Parathyroid adenoma (tissue), 2 donors: ENCODE results near the gene NFATC4.

Source experiments
- H2AFZ ChIP-seq: fragments of 300-600 bp; sonication (generic); one replicate; pipeline ENCODE4 v1.7.0; 2017; ENCODE audit warnings: antibody characterized with exemption, mild to moderate bottlenecking
- H3K27ac ChIP-seq: fragments of 300-600 bp; sonication (generic); one replicate; pipeline ENCODE4 v1.7.0; 2017
- H3K27me3 ChIP-seq: fragments of 300-600 bp; sonication (generic); one replicate; pipeline ENCODE4 v1.7.0; 2017; ENCODE audit warnings: low read length; ENCODE audit not compliant: control insufficient read depth, insufficient read depth
- H3K36me3 ChIP-seq: fragments of 300-600 bp; sonication (generic); one replicate; pipeline ENCODE4 v1.7.0; 2017; ENCODE audit warnings: low read length; ENCODE audit not compliant: control insufficient read depth, insufficient read depth
- H3K4me1 ChIP-seq: fragments of 300-600 bp; sonication (generic); one replicate; pipeline ENCODE4 v1.7.0; 2017; ENCODE audit warnings: control low read depth
- H3K4me2 ChIP-seq: fragments of 300-600 bp; sonication (generic); one replicate; pipeline ENCODE4 v1.7.0; 2017; ENCODE audit warnings: low read length
- H3K4me3 ChIP-seq: fragments of 300-600 bp; sonication (generic); one replicate; pipeline ENCODE4 v1.7.0; 2017; ENCODE audit warnings: low read depth, low read length
- H3K79me2 ChIP-seq: fragments of 300-600 bp; sonication (generic); one replicate; pipeline ENCODE4 v1.7.0; 2017; ENCODE audit warnings: control low read depth
- H3K9ac ChIP-seq: fragments of 300-600 bp; sonication (generic); one replicate; pipeline ENCODE4 v1.7.0; 2017; ENCODE audit warnings: mild to moderate bottlenecking
- H3K9me3 ChIP-seq: fragments of 300-600 bp; sonication (generic); one replicate; pipeline ENCODE4 v1.7.0; 2017; ENCODE audit warnings: low read length; ENCODE audit not compliant: control insufficient read depth
- TF ChIP-seq, protein P1 (sequence below): fragments of 300-600 bp; sonication (generic); IDR thresholded peaks from one replicate; pipeline ENCODE4 v1.7.0; 2017; ENCODE audit warnings: antibody characterized with exemption, mild to moderate bottlenecking
- donor health status: primary hyperparathyroidism.

The NFATC4 gene

GRCh38 chr14:24425704-24426103 lies 57.7 kb downstream of the NFATC4 start:
- Histone ChIP-seq H3K36me3 (no peaks in the 10 kb centered on the region), H3K4me3 (no peak overlapping the region), H3K9me3 (no peaks in the 10 kb centered on the region), H3K4me2 (no peak overlapping the region), H3K9ac (no peak overlapping the region), H3K79me2 (no peaks in the 10 kb centered on the region), H3K27me3 (no peaks in the 10 kb centered on the region), H3K4me1 (peaks cover 7% of the 10 kb centered on the region), H2AFZ (no peak overlapping the region), H3K27ac (no peak overlapping the region)
- TF ChIP-seq, protein P1, sequence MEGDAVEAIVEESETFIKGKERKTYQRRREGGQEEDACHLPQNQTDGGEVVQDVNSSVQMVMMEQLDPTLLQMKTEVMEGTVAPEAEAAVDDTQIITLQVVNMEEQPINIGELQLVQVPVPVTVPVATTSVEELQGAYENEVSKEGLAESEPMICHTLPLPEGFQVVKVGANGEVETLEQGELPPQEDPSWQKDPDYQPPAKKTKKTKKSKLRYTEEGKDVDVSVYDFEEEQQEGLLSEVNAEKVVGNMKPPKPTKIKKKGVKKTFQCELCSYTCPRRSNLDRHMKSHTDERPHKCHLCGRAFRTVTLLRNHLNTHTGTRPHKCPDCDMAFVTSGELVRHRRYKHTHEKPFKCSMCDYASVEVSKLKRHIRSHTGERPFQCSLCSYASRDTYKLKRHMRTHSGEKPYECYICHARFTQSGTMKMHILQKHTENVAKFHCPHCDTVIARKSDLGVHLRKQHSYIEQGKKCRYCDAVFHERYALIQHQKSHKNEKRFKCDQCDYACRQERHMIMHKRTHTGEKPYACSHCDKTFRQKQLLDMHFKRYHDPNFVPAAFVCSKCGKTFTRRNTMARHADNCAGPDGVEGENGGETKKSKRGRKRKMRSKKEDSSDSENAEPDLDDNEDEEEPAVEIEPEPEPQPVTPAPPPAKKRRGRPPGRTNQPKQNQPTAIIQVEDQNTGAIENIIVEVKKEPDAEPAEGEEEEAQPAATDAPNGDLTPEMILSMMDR: no peak

GRCh38 chr14:24426150-24426911 lies 58.3 kb downstream of the NFATC4 start:
- TF ChIP-seq, protein P1: no peak
- Histone ChIP-seq H3K9me3 (no peaks in the 10 kb centered on the region), H2AFZ (no peak overlapping the region), H3K36me3 (no peaks in the 10 kb centered on the region), H3K79me2 (no peaks in the 10 kb centered on the region), H3K4me3 (no peak overlapping the region), H3K9ac (no peak overlapping the region), H3K27ac (no peak overlapping the region), H3K4me2 (no peak overlapping the region), H3K27me3 (no peaks in the 10 kb centered on the region), H3K4me1 (peaks cover 13% of the 10 kb centered on the region)

- H3K9ac ChIP-seq: no peak overlapping the region
- H3K4me2 ChIP-seq: no peak overlapping the region
- no peak overlapping the region for H3K27ac ChIP-seq
- no peaks in the 10 kb centered on the region for H3K36me3 ChIP-seq
- no peaks in the 10 kb centered on the region for H3K9me3 ChIP-seq
- no peaks in the 10 kb centered on the region for H3K79me2 ChIP-seq
- no peak overlapping the region for H2AFZ ChIP-seq
- H3K27me3 ChIP-seq: no peaks in the 10 kb centered on the region
- TF ChIP-seq, protein P1: no peak
- H3K4me1 ChIP-seq: peaks cover 19% of the 10 kb centered on the region
- no peak overlapping the region for H3K4me3 ChIP-seq
Observed at GRCh38 chr14:24426912-24427536, 59.0 kb downstream of the NFATC4 start.

GRCh38 chr14:24427537-24428508 lies 59.8 kb downstream of the NFATC4 start:
- Histone ChIP-seq H3K27me3 (no peaks in the 10 kb centered on the region), H3K27ac (no peak overlapping the region), H3K79me2 (no peaks in the 10 kb centered on the region), H3K9ac (no peak overlapping the region), H3K4me1 (peaks cover 19% of the 10 kb centered on the region), H3K36me3 (no peaks in the 10 kb centered on the region), H3K4me2 (no peak overlapping the region), H3K4me3 (no peak overlapping the region), H3K9me3 (no peaks in the 10 kb centered on the region), H2AFZ (no peak overlapping the region)
- TF ChIP-seq, protein P1: no peak
